Right lobe of liver (tissue), 6 donors: ENCODE results near the gene ZNF579. TPM values are rescaled to one million over a fixed set of nuclear protein-coding genes. Genes with fewer than 3 reads are reported as not detected.

ENCODE experiments used
- ATAC-seq, 4 donors: fragments of 200-7000 bp; cut with Tn5 transposase; one replicate each; pipeline ENCODE4 v1.9.1; 2020; ENCODE audit warnings: mild to moderate bottlenecking in 4 of 4, moderate library complexity in 4 of 4
- DNase-seq, 3 donors: peaks; one replicate each; pipeline ENCODE4 v3.0.0-alpha.2; 2020
- H3K27ac ChIP-seq, 3 donors: fragments of 200-600 bp; one replicate each; pipeline ENCODE4 v1.8.0; 2022
- H3K27me3 ChIP-seq, 2 donors: fragments of 200-600 bp; one replicate each; pipeline ENCODE4 v1.8.0; 2022
- H3K36me3 ChIP-seq, 4 donors: fragments of 200-600 bp; sonication (generic) in 1 of 4; one replicate each; pipeline versions ENCODE4 v1.5.1 to v1.8.0; 2017 to 2022; ENCODE audit warnings: control low read depth in 1 of 4
- H3K4me1 ChIP-seq, 4 donors: fragments of 200-600 bp; sonication (generic) in 1 of 4; one replicate each; pipeline versions ENCODE4 v1.5.1 to v1.8.0; 2017 to 2022; ENCODE audit warnings: control low read depth in 1 of 4
- H3K4me3 ChIP-seq, 3 donors: fragments of 200-600 bp; one replicate each; pipeline ENCODE4 v1.8.0; 2022
- H3K9me3 ChIP-seq, 4 donors: fragments of 200-600 bp; sonication (generic) in 1 of 4; one replicate each; pipeline versions ENCODE4 v1.5.1 to v1.8.0; 2017 to 2022; ENCODE audit warnings: control low read depth in 1 of 4
- POLR2A ChIP-seq: fragments of 450-650 bp; IDR thresholded peaks from one replicate; pipeline ENCODE4 v1.6.1; 2017; ENCODE audit warnings: antibody characterized with exemption, mild to moderate bottlenecking
- WGBS: methylation state at CpG from one replicate; pipeline ENCODE4 v1.1.6; 2018; ENCODE audit warnings: low coverage, low lambda C conversion rate; ENCODE audit not compliant: insufficient coverage; ENCODE audit errors: missing lambda C conversion rate; 5-methylcytosine and 5-hydroxymethylcytosine counted together
- intact Hi-C, 2 donors: fragments of 100-400 bp; cut with DNase I; formaldehyde crosslinking; loops; one replicate each; pipeline versions ENCODE4 v1.11.2 to v1.14.1; 2022
- total RNA-seq, 6 experiments: library from RNA; depleted of rRNA in 2 of 6; stranded (reverse); fragments of >200 nt in 2 of 6; fragmentation: NEBNext Ultra II Directional in 3 of 6; extraction: Animal tissue kit (Norgen Biotek cat#: 25700) in 3 of 6; gene quantifications; one replicate each; pipeline versions ENCODE4 v1.1.0 to v1.2.4, GENCODE V29; 2016 to 2023
- TF ChIP-seq, protein P1 (sequence below), 4 donors: fragments of 200-600 bp in 3 of 4; fragments of 450-650 bp in 1 of 4; IDR thresholded peaks; one replicate each; pipeline versions ENCODE4 v1.5.1 to v1.8.0; 2016 to 2022; ENCODE audit warnings: antibody characterized with exemption in 4 of 4, mild to moderate bottlenecking in 2 of 4
- donor health status: DM: no; HTN: yes; CAD: no.
- donor health status: DM: no; HTN: no; CAD: no.
- donor health status: DM: no; HTN: no; CAD: no.
- donor health status: DM: no; HTN: yes; CAD: no.
- donor health status: DM: no; HTN: yes; CAD: no.

ZNF579 gene
- total RNA-seq, 6 experiments from 2014 or later: 1.9 to 4.6 (median 3.6) TPM

DNA sequence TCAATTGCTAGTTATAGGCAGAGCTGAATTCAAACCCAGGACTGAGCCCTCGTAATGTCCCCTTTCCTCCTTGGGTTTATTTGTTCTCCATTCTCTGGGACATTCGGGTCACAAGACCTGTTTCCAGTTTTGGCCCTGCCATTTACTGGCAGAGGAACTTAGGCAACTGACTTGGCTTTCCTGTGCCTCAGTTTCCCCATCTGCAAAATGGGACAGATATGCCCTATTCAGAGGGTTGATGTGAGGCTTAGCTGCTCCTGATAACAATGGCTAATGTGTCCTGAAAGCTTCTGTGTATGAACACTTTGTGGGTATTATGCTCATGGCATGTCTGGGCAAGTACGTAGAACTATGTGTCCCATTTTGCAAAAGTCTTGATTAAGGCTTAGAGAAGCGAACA lies 20.4 kb upstream of the ZNF579 start:
- no peaks in the 10 kb centered on the region for H3K27me3 ChIP-seq
- DNase-seq (no peak), ATAC-seq (no peak)
- H3K36me3 ChIP-seq: peaks cover 0 to 9% (median 2%) of the 10 kb centered on the region in 4 donors
- 57% methylated on average over 4 of the region's 4 CpGs for WGBS
- intact Hi-C loops: no loop called here
- peak overlapping the region in 2 of 3 donors; percentile 99 for H3K4me3 ChIP-seq
- no peaks in the 10 kb centered on the region for H3K9me3 ChIP-seq
- peak overlapping the region in 2 of 3 donors; percentile 87 to 97 for H3K27ac ChIP-seq
- H3K4me1 ChIP-seq: peaks cover 0 to 6% (median 2%) of the 10 kb centered on the region in 4 donors
- TF ChIP-seq, protein P1, sequence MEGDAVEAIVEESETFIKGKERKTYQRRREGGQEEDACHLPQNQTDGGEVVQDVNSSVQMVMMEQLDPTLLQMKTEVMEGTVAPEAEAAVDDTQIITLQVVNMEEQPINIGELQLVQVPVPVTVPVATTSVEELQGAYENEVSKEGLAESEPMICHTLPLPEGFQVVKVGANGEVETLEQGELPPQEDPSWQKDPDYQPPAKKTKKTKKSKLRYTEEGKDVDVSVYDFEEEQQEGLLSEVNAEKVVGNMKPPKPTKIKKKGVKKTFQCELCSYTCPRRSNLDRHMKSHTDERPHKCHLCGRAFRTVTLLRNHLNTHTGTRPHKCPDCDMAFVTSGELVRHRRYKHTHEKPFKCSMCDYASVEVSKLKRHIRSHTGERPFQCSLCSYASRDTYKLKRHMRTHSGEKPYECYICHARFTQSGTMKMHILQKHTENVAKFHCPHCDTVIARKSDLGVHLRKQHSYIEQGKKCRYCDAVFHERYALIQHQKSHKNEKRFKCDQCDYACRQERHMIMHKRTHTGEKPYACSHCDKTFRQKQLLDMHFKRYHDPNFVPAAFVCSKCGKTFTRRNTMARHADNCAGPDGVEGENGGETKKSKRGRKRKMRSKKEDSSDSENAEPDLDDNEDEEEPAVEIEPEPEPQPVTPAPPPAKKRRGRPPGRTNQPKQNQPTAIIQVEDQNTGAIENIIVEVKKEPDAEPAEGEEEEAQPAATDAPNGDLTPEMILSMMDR (IDR thresholded peaks at IDR 0.05): no peak
- no peak for TF ChIP-seq POLR2A

DNA sequence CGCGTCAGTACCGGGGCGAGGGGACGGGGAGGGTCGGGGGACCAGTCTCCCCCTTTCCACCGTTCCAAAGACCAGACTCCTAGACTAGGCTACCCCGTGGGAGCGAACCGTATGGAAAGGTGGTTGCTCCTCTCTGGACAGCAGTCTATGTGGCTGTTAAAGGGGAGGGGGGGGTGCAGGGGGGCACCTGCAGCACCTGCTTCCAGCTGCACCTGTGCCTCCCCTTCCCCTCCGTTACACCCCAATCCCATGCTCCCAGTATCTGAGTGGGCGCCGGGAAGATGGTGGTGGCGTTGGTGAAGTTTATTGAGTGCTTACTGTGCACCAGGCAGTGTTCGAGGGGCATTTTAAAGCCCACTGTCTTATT lies 20.0 kb upstream of the ZNF579 start:
- no peaks in the 10 kb centered on the region for H3K27me3 ChIP-seq
- H3K27ac ChIP-seq: peak overlapping the region; percentile 87 to 97 (median 94)
- peaks cover 0 to 9% (median 2%) of the 10 kb centered on the region in 4 donors for H3K36me3 ChIP-seq
- WGBS: 15% methylated on average over 6 of the region's 15 CpGs
- H3K4me1 ChIP-seq: peaks cover 0 to 6% (median 2%) of the 10 kb centered on the region in 4 donors
- intact Hi-C loops: no loop called here
- peak overlapping the region; percentile 84 to 99 (median 99) for H3K4me3 ChIP-seq
- DNase-seq: no peak
- H3K9me3 ChIP-seq: no peaks in the 10 kb centered on the region
- ATAC-seq: no peak
- TF ChIP-seq, protein P1 (IDR thresholded peaks at IDR 0.05): no peak
- no peak for TF ChIP-seq POLR2A

DNA sequence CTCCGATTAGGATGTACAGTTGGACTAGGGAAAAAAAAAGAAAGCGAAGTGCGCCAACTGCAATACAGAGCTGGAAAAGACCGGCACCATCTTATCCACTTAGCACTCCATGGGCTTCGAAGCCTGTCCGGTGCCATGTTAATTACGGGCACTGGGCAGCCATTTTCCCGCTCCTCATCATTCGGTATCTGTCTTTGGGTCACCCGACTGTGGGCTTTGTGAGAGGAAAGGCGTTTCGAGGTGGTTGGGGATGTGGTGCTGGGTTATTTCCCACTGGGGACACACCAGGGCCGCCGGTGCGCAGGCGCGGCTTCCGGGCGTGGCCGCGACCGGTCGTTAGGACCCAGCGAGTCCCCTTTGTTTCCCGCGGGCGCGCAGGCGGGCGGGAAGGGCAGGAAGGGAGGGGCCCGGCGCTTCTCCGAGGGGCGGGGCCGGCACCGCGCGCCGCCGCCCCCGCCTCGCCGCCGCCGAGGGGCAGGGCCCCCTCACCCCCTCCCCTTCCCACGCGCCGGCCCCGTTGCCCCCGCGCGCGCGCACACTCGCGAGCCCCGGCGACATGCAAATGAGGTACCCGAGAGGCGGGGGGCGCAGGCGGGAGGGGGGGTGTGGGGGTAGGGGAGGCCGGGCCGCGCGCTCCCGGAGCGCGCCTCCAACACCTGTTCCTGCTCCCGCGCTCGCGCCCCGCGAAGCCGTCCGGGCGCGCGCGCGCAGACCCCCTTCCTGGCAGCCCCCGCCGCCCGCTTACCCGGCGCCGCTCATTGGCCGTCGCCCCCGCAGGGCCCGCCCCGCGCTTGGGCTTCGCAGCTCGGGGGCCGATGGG lies 19.4 kb upstream of the ZNF579 start, which contains the start of gene ZNF524:
TSS of gene ZNF524 (plus strand) at position 447 of the 820 bp plus-strand sequence. CDS start 1,825 bp downstream, outside the sequence.
- Histone ChIP-seq H3K27me3 (no peaks in the 10 kb centered on the region), H3K4me1 (peaks cover 0 to 6% (median 2%) of the 10 kb centered on the region in 4 donors), H3K27ac (peak within 1 kb of the TSS; percentile 87 to 97 (median 94)), H3K4me3 (peak within 1 kb of the TSS; percentile 84 to 99 (median 99)), H3K9me3 (no peaks in the 10 kb centered on the region), H3K36me3 (peaks cover 0 to 9% (median 2%) of the 10 kb centered on the region in 4 donors)
- peak; percentile 89 to 90 (median 90) for DNase-seq
- 0% methylated on average over 17 of the region's 97 CpGs for WGBS
- ATAC-seq: peak; percentile 56 to 68 (median 62)
- TF ChIP-seq, protein P1 (IDR thresholded peaks at IDR 0.05): no peak
- peak; percentile 15 for TF ChIP-seq POLR2A
- intact Hi-C loops: no loop called here

DNA sequence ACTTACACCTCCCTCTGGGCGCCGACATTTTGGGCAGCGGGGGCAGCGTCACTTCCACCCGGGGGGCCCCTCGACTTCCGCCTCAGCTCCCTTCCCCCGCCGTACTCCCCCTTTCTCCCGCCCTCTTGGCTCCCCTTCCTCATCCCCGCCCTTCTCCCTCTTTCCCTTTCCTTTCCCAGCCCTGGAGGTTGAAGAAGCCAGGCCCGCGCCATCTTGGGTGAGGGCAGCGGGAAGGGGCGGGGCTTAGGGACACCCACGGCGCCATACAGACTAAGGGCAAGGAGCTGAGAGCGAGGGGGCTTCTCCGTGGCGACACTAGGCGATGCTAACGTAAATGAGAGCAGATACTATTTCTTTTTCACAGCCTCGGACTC lies 18.8 kb upstream of the ZNF579 start, which contains the start of gene FIZ1:
TSS of gene FIZ1 (minus strand) at position 50 of the 374 bp plus-strand sequence. CDS start 1,652 bp downstream, outside the sequence.
- H3K27me3 ChIP-seq: no peaks in the 10 kb centered on the region
- peaks cover 0 to 3% (median 1%) of the 10 kb centered on the region in 4 donors for H3K4me1 ChIP-seq
- DNase-seq (peak; percentile 96 to 98 (median 98)), ATAC-seq (peak; percentile 83 to 90 (median 87))
- intact Hi-C loops: no loop called here
- H3K9me3 ChIP-seq: no peaks in the 10 kb centered on the region
- WGBS: under 1% methylated on average over 21 of the region's 23 CpGs
- H3K36me3 ChIP-seq: peaks cover 0 to 9% (median 2%) of the 10 kb centered on the region in 4 donors
- peak within 1 kb of the TSS; percentile 87 to 97 (median 94) for H3K27ac ChIP-seq
- TF ChIP-seq POLR2A: no peak
- TF ChIP-seq, protein P1 (IDR thresholded peaks at IDR 0.05): no peak
- peak within 1 kb of the TSS; percentile 84 to 99 (median 99) for H3K4me3 ChIP-seq
